ENCODE data around the gene TNNT2. TPM values are rescaled to one million over a fixed set of nuclear protein-coding genes. Genes with fewer than 3 reads are reported as not detected.

TNNT2 gene
- total RNA-seq, 2 donors from 2014 or later = not detected

GRCh38 chr1:201309416-201309815, 68.1 kb downstream of the TNNT2 start:
- intact Hi-C loops (cut with DNase I) = no loop called here
- DNase-seq (ENCODE audit: low spot score) = no peak

Other genes starting within 250 kb of the TNNT2 start
- gene TMEM9, start 223.2 kb downstream of the TNNT2 start, total RNA-seq = 10 to 100 TPM; 35.5 to 54.9 TPM
- gene IGFN1, start 186.9 kb downstream of the TNNT2 start, total RNA-seq = 1 to 10 TPM in 1 of 2 donors, under 1 TPM in 1; 0.90 to 3.4 TPM
- 1 to 10 TPM in 1 of 2 donors, under 1 TPM in 1; 0.83 to 2.8 TPM for gene PKP1, start 94.2 kb downstream of the TNNT2 start, total RNA-seq
- gene LAD1, start 21.6 kb upstream of the TNNT2 start, total RNA-seq = under 1 TPM in 1 of 2 donors, not detected in 1; 0.29 TPM
- not detected for gene TNNI1, start 44.0 kb upstream of the TNNT2 start, total RNA-seq
- 10 to 100 TPM; 55.0 to 57.4 TPM for gene PHLDA3, start 91.5 kb upstream of the TNNT2 start, total RNA-seq
- gene CSRP1, start 129.4 kb upstream of the TNNT2 start, total RNA-seq = 1,000 to 10,000 TPM; 1,426 to 2,194 TPM
- 10 to 100 TPM; 85.0 to 96.0 TPM for gene NAV1, start 161.4 kb upstream of the TNNT2 start, total RNA-seq

Data from posterior vena cava (tissue), 2 donors.